NCI-H526 treated with DMSO at 0.1 percent for 48 hours (cell line): Measurements from ENCODE around the gene PPM1J.

ENCODE experiments used
- DNase-seq: peaks from one replicate; lab custom pipeline; 2025; lab: John Stamatoyannopoulos, UW

The PPM1J gene

DNA sequence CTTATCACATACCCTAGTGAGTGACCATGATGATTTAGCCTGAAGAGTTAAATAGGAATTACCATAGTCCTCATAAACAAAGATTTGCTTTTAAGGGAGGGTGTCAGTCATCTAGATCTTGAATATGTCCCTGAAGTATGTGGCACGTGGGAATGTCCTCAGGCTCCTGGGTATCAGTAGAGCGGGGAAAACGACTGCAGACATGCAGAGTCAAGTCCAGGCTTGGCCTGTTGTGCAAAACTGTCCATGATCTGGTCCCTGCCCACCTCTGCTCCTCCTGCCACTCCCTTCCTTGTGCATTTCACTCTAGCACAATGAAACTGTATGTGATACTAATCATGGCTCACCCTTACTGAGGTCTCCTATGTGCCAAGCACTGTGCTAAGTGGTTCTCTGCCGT is 27.8 kb downstream of the PPM1J start:
- DNase-seq, result no peak

DNA sequence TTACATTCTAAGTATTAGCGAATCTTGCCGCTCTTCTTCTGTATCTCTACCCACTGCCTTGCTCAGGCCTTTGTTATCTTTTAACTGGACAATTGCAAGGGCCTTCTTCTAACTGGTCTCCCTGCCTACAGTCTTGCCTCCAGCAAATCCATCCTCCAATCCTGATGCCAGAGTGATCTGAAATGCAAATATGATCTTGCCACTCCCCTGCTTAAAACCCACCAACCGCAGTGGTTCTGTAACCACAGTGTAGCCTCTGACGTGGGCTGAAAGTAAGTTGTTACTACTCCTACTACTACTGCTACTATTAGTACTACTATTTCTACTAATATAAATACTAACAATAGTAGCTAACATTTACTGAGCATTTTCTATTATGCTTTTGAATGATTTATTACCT is 28.3 kb downstream of the PPM1J start:
- DNase-seq, result no peak

DNA sequence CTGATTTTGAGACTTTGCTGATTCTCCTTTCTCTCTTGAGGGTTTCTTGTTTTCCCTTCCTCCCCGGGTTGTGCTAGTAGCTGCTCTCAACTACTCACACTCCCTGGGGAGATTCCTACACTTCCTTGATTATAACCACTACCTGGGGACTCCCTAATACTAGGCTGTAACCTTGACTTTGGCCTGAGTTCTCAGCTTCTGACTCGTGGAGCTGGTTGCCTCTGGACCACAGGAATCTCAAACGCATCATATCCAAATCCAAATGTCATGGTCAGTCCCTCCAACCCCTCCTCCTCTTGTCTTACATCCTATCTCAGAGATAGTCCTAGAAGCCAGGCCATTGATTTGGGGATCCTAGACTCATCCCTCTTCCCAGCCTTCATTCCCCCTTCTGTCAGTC is 28.7 kb downstream of the PPM1J start:
- DNase-seq, result no peak

GRCh38 chr1:112685913-112686312 is 29.2 kb downstream of the PPM1J start:
- DNase-seq, result no peak

- no peak for DNase-seq
These were observed 36.5 kb downstream of the PPM1J start for GRCh38 chr1:112678605-112679004.

DNA sequence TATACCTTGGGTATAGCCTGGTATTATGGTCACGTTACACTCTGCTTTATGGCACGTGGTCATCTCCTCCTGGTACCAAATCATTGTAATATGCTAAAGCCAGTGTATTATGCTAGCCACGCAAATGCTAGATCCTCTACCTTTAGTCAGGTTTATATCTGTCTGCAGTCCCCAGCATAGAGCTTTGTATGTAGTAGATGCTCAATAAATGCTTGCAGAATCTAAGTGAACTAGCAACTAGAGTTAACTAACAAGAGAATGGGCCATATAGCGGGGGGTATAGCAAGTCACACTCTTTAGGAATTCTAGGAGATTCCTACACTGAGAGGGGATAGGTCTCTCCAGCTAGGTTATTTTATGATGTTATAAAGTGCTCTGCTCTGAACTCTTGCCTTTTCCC is 37.6 kb downstream of the PPM1J start:
- no peak for DNase-seq

GRCh38 chr1:112676543-112676942 is 38.6 kb downstream of the PPM1J start:
- DNase-seq, result no peak

GRCh38 chr1:112675728-112676381 is 39.3 kb downstream of the PPM1J start:
- no peak for DNase-seq

DNA sequence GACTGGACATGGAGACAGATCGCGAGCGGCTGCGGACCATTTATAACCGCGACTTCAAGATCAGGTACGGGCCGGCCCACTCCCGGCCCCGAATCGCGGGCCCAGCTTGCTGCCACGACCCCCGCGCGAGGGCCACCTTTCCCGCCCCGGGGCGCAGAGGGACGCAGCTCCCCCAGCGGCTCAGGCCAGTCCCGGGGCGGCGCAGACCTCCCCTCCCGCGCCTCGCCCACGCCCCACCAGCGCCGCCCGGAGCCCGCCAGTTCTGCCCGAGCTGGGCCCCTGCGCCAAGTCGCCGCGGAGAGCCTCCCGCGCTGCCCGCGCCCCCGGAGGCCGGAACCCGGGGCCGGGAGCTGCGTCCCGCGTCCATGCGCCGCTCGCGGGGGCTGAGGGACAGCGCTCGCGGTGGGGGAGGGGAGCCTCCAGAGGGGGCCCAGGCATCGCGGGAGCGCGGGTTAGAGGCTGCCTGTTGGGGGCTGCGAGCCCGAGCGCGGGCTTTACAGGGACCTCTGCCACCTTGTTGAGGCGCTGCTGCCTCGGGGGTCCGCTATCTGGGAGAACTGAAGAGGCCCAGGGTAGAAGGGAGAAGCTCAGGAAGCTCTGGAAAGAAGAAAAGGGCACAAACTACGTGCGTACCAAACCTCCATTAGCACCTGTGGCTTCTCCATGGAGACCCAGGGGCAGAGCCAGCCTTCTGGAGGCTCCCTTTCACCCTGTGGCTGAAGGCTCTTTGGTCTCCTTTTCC is 40.0 kb downstream of the PPM1J start:
- DNase-seq, result peak; percentile 50

- DNase-seq, result peak; percentile 82
These were observed 40.6 kb downstream of the PPM1J start, which contains the start of gene MOV10 for GRCh38 chr1:112674440-112674985. Gene MOV10 (plus strand): TSS chr1:112674659. CDS start chr1:112674913, 254 bp downstream.

- no peak for DNase-seq
These were observed 41.3 kb downstream of the PPM1J start for GRCh38 chr1:112673592-112674439.

GRCh38 chr1:112672842-112673241 is 42.3 kb downstream of the PPM1J start:
- DNase-seq, result no peak

- DNase-seq, result no peak
These were observed 43.1 kb downstream of the PPM1J start for GRCh38 chr1:112672009-112672408.

- no peak for DNase-seq
These were observed 48.2 kb downstream of the PPM1J start for GRCh38 chr1:112666946-112667345.

DNA sequence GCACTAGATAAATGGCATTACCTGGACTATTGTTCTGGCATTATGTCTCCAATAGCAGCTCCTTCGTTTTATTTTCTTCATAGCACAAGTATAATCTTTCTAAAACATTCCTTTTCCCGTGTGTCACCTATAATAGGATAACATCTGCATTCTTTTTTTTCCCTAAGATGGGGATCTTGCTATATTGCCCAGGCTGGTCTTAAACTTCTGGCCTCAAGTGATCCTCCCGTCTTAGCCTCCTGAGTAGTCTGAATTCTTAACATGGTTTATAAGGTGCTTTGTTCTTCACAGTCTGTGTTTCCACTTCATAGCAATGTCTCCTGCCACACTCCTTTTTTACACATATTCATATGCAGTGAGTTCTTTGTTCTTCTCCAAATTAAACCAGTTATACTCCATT is 49.3 kb downstream of the PPM1J start:
- no peak for DNase-seq
